H9 (cell line): ENCODE measurements around the gene TMCC1. TPM values are rescaled to one million over a fixed set of nuclear protein-coding genes. Genes with fewer than 3 reads are reported as not detected.

ENCODE experiments used
- DNase-seq: peaks from one replicate; pipeline ENCODE4 v3.0.0-alpha.2; 2017
- H2AFZ ChIP-seq: one replicate; pipeline ENCODE4 v1.6.1; 2013; ENCODE audit warnings: mild to moderate bottlenecking, low read length, control low read depth, moderate library complexity
- H2AK5ac ChIP-seq: 2 replicates; pipeline ENCODE4 v1.6.1; 2013; ENCODE audit warnings: low read length, control low read depth, mixed read lengths; ENCODE audit not compliant: insufficient read length
- H2BK120ac ChIP-seq: one replicate; pipeline ENCODE4 v1.6.1; 2013; ENCODE audit warnings: low read depth, mild to moderate bottlenecking, low read length, control low read depth, inconsistent platforms; ENCODE audit not compliant: poor library complexity, severe bottlenecking
- H2BK12ac ChIP-seq: 2 replicates; pipeline ENCODE4 v1.6.1; 2013; ENCODE audit warnings: low read length, control low read depth, mixed read lengths, low read depth; ENCODE audit not compliant: insufficient read length
- H2BK15ac ChIP-seq: 2 replicates; pipeline ENCODE4 v1.6.1; 2013; ENCODE audit warnings: low read depth, low read length, control low read depth
- H2BK20ac ChIP-seq: one replicate; pipeline ENCODE4 v1.6.1; 2013; ENCODE audit warnings: low read depth, mild to moderate bottlenecking, low read length, control low read depth, inconsistent platforms; ENCODE audit not compliant: poor library complexity, severe bottlenecking
- H2BK5ac ChIP-seq: 2 replicates; pipeline ENCODE4 v1.6.1; 2013; ENCODE audit warnings: low read length, control low read depth, mixed read lengths; ENCODE audit not compliant: insufficient read length
- H3K14ac ChIP-seq: 2 replicates; pipeline ENCODE4 v1.6.1; 2013; ENCODE audit warnings: low read length, control low read depth; ENCODE audit not compliant: insufficient read depth
- H3K18ac ChIP-seq: 2 replicates; pipeline ENCODE4 v1.6.1; 2013; ENCODE audit warnings: low read depth, mild to moderate bottlenecking, mixed read lengths, low read length, control low read depth; ENCODE audit not compliant: insufficient read length
- H3K23ac ChIP-seq: 2 replicates; pipeline ENCODE4 v1.6.1; 2013; ENCODE audit warnings: low read length, control low read depth, mixed read lengths, low read depth; ENCODE audit not compliant: insufficient read length
- H3K23me2 ChIP-seq: 2 replicates; pipeline ENCODE4 v1.6.1; 2013; ENCODE audit warnings: low read depth, mild to moderate bottlenecking, mixed read lengths, low read length, control low read depth; ENCODE audit not compliant: insufficient read length, poor library complexity, severe bottlenecking
- H3K27ac ChIP-seq: 2 replicates; pipeline ENCODE4 v1.5.1; 2013; ENCODE audit warnings: low read length, control low read depth, mixed read lengths, low read depth; ENCODE audit not compliant: insufficient read length
- H3K27me3 ChIP-seq: 2 replicates; pipeline ENCODE4 v1.6.1; 2013; ENCODE audit warnings: low read length, control low read depth, inconsistent platforms; ENCODE audit not compliant: insufficient read depth
- H3K4ac ChIP-seq: 2 replicates; pipeline ENCODE4 v1.6.1; 2013; ENCODE audit warnings: low read depth, mild to moderate bottlenecking, control low read depth, inconsistent platforms, low read length, moderate library complexity
- H3K4me1 ChIP-seq: 2 replicates; pipeline ENCODE4 v1.6.1; 2013; ENCODE audit warnings: low read length, control low read depth, inconsistent platforms; ENCODE audit not compliant: insufficient read depth
- H3K4me2 ChIP-seq: 2 replicates; pipeline ENCODE4 v1.6.1; 2013; ENCODE audit warnings: low read length, control low read depth, mixed read lengths; ENCODE audit not compliant: insufficient read length, insufficient read depth
- H3K56ac ChIP-seq: 2 replicates; pipeline ENCODE4 v1.6.1; 2013; ENCODE audit warnings: low read depth, mild to moderate bottlenecking, mixed read lengths, low read length, control low read depth; ENCODE audit not compliant: insufficient read length
- H3K79me1 ChIP-seq: 2 replicates; pipeline ENCODE4 v1.6.1; 2013; ENCODE audit warnings: low read depth, mild to moderate bottlenecking, moderate library complexity, low read length, control low read depth, inconsistent platforms; ENCODE audit not compliant: insufficient read depth, poor library complexity, severe bottlenecking
- H3K79me2 ChIP-seq: 2 replicates; pipeline ENCODE4 v1.6.1; 2013; ENCODE audit warnings: low read length, control low read depth, inconsistent platforms; ENCODE audit not compliant: insufficient read depth
- H3K9ac ChIP-seq: 2 replicates; pipeline ENCODE4 v1.6.1; 2013; ENCODE audit warnings: low read length, control low read depth, mixed read lengths; ENCODE audit not compliant: insufficient read length; ENCODE audit errors: extremely low read depth
- H3K9me3 ChIP-seq: one replicate; pipeline ENCODE4 v1.6.1; 2013; ENCODE audit warnings: low read depth, low read length, inconsistent platforms; ENCODE audit not compliant: control insufficient read depth
- H3T11ph ChIP-seq: one replicate; pipeline ENCODE4 v1.6.1; 2013; ENCODE audit warnings: mild to moderate bottlenecking, low read length, control low read depth, inconsistent platforms
- H4K20me1 ChIP-seq: one replicate; pipeline ENCODE4 v1.6.1; 2013; ENCODE audit not compliant: control insufficient read depth, insufficient read length, insufficient read depth
- H4K5ac ChIP-seq: 2 replicates; pipeline ENCODE4 v1.6.1; 2013; ENCODE audit warnings: low read depth, mild to moderate bottlenecking, mixed read lengths, low read length, control low read depth; ENCODE audit not compliant: insufficient read length
- H4K8ac ChIP-seq: replicated peaks from 2 replicates; pipeline ENCODE4 v1.6.1; 2013; ENCODE audit warnings: low read length, control low read depth, mixed read lengths, low read depth; ENCODE audit not compliant: insufficient read length
- H4K91ac ChIP-seq: 2 replicates; pipeline ENCODE4 v1.6.1; 2013; ENCODE audit warnings: low read depth, mild to moderate bottlenecking, moderate library complexity, mixed read lengths, low read length, control low read depth; ENCODE audit not compliant: insufficient read length
- H3K27ac Mint-ChIP-seq, 3 experiments: 2 replicates in 2 of 3; 3 replicates in 1 of 3; pipeline ENCODE4 v1.8.0; 2020 to 2021; ENCODE audit warnings: mixed read lengths in 3 of 3, mild to moderate bottlenecking in 1 of 3, moderate library complexity in 1 of 3
- H3K27me3 Mint-ChIP-seq: 2 replicates; pipeline ENCODE4 v1.8.0; 2021; ENCODE audit warnings: low read depth, mild to moderate bottlenecking, moderate library complexity, mixed read lengths
- H3K36me3 Mint-ChIP-seq, 3 experiments: 2 replicates in 2 of 3; 3 replicates in 1 of 3; pipeline ENCODE4 v1.8.0; 2020 to 2021; ENCODE audit warnings: low read depth in 3 of 3, mixed read lengths in 3 of 3; ENCODE audit not compliant: insufficient read depth in 1 of 3
- H3K4me1 Mint-ChIP-seq, 2 experiments: 2 replicates each; pipeline ENCODE4 v1.8.0; 2020; ENCODE audit warnings: mixed read lengths in 2 of 2
- H3K4me3 Mint-ChIP-seq, 2 experiments: 2 replicates in 1 of 2; 3 replicates in 1 of 2; pipeline ENCODE4 v1.8.0; 2020 to 2021; ENCODE audit warnings: mild to moderate bottlenecking in 2 of 2, mixed read lengths in 2 of 2, moderate library complexity in 1 of 2
- H3K9me3 Mint-ChIP-seq, 2 experiments: 2 replicates in 1 of 2; 3 replicates in 1 of 2; pipeline ENCODE4 v1.8.0; 2020; ENCODE audit warnings: mild to moderate bottlenecking in 2 of 2, mixed read lengths in 2 of 2, moderate library complexity in 1 of 2
- CTCF ChIP-seq: fragments of 200-600 bp; sonication (generic); conservative IDR thresholded peaks from 3 replicates; pipeline ENCODE4 v1.8.0; 2021; ENCODE audit warnings: antibody characterized with exemption, mild to moderate bottlenecking
- WGBS: extraction: QIAGEN DNeasy Blood & Tissue Kit; methylation state at CpG from one replicate; pipeline ENCODE4 v1.1.7; 2013; ENCODE audit warnings: missing lambda C conversion rate, low lambda C conversion rate, mixed read lengths; ENCODE audit not compliant: insufficient read length; ENCODE audit errors: extremely low coverage; 5-methylcytosine and 5-hydroxymethylcytosine counted together
- total RNA-seq: library from RNA; stranded (reverse); gene quantifications from 2 replicates; pipeline ENCODE4 v1.2.1, GENCODE V29; 2021

Gene TMCC1
- total RNA-seq, 1 experiment from 2014 or later: 24.4 TPM

- Histone ChIP-seq H3K4me1 (no peaks in the 10 kb centered on the region; the same call in 1 of the 2 replicates), H4K5ac (no peak overlapping the region), H2BK120ac (no peak overlapping the region), H2BK5ac (no peak overlapping the region), H3K27ac (no peak overlapping the region), H2BK15ac (no peak overlapping the region), H3K23ac (no peak overlapping the region), H2BK20ac (no peak overlapping the region), H3K56ac (no peak overlapping the region), H3K4ac (no peak overlapping the region; the same call in 1 of the 2 replicates), H3K14ac (no peak overlapping the region), H3K9me3 (peaks cover 4% of the 10 kb centered on the region), H3K79me2 (peaks cover 4% of the 10 kb centered on the region; the same call in 1 of the 2 replicates), H4K8ac (no peak overlapping the region), H3K79me1 (peaks cover 13% of the 10 kb centered on the region), H3K27me3 (no peaks in the 10 kb centered on the region), H4K20me1 (no peaks in the 10 kb centered on the region), H2AFZ (no peak overlapping the region), H3K9ac (no peak overlapping the region), H4K91ac (no peak overlapping the region), H3K18ac (no peak overlapping the region), H3K23me2 (no peaks in the 10 kb centered on the region), H3K4me2 (no peak overlapping the region), H3T11ph (no peak overlapping the region), H2AK5ac (no peak overlapping the region), H2BK12ac (no peak overlapping the region)
- no peak for TF ChIP-seq CTCF
- H3K36me3 Mint-ChIP-seq: peaks cover 20 to 35% (median 30%) of the 10 kb centered on the region in 3 experiments
- H3K27ac Mint-ChIP-seq: 0 out of 7 replicates have a peak overlapping the region, but pooled peaks of 1 of the 3 experiments have one; percentile 2
- no peak overlapping the region for H3K4me3 Mint-ChIP-seq
- H3K9me3 Mint-ChIP-seq: peaks cover 17 to 19% of the 10 kb centered on the region in 2 experiments
- H3K27me3 Mint-ChIP-seq: no peaks in the 10 kb centered on the region
- H3K4me1 Mint-ChIP-seq: peaks cover 12 to 18% of the 10 kb centered on the region in 2 experiments
- WGBS: no CpG with 5 or more reads among the region's 1 CpG
- DNase-seq: no peak
Measured at GRCh38 chr3:129854460-129854859, 39.1 kb downstream of the TMCC1 start.
